EL (cell line): ENCODE measurements around the gene ADAM12.

Source experiments
- DNase-seq: peaks from one replicate; pipeline ENCODE4 v3.0.0-alpha.2; 2016

The ADAM12 gene

DNA sequence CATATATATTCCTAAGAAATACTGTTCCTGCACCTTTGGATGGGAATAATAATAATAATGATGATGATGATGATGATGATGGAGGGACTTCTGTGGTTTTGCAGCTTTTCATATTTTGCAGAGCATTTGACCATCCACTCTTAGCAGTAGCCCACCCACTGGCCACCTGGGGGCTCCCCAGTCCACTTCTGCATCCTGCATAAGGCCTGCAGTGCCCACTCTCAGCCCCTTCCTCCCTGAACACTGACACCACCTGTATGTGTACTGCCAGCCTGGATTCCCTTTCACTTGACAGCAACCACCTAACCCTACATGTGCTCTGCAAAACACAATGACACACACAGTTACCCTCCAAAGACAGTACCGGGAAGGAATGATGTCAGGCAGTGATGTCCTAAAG is 131.4 kb downstream of the ADAM12 start:
- no peak for DNase-seq

DNA sequence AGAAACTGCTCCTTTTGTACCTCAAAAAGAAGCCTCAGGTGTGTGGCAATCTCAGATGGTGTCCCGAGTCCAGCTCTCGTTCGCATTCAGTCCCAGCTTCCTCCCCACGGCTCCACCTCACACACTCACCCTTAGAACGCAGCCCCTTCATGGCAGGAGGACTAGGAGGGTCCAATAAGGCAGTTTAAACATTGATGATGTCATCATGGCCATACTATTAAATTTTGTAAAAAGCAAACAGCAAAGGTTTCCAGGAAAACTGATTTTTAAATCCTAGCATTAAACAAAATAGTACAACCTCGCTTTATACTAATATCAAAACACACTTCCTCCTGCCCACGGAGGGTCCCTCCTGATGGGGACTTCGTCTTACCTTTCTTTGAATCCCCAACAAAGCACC is 133.0 kb downstream of the ADAM12 start:
- DNase-seq = no peak

- no peak for DNase-seq
Measured at GRCh38 chr10:126253611-126253998, 134.7 kb downstream of the ADAM12 start.

DNA sequence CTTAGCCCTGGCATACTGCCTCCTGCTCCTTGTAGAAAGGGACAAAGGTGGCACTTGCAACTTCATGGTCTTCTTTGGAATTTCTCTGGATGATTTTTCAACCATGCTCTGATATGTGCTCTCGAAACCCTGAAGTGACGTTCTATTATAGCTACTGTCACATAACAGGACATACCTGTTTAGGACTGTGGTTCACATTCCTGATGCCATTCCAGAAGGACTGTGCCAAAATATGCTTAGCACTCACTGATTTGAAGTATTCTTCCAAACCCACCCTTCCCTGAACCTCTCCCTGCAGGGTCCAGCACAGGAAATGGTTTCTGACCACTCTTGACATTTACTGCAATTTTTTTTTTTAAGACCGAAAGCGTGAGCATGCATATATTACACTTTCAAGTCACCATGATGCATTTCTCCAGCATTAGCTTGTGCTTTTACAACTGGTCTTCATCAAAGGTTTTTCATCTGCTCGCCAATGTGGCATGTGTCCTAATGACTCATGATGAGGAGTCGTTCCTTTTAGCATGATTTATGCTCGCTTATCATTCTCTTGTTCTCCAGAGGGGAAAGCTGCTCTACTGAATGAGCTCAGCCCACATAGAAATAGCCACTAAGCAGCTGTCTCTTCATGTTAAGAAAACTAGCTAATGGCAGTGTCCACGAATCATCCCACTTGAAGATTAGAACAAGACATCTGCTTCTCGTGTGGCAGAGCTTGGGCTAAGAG is 135.2 kb downstream of the ADAM12 start:
- DNase-seq = peak; percentile 98

GRCh38 chr10:126251778-126252407 is 136.4 kb downstream of the ADAM12 start:
- no peak for DNase-seq

DNA sequence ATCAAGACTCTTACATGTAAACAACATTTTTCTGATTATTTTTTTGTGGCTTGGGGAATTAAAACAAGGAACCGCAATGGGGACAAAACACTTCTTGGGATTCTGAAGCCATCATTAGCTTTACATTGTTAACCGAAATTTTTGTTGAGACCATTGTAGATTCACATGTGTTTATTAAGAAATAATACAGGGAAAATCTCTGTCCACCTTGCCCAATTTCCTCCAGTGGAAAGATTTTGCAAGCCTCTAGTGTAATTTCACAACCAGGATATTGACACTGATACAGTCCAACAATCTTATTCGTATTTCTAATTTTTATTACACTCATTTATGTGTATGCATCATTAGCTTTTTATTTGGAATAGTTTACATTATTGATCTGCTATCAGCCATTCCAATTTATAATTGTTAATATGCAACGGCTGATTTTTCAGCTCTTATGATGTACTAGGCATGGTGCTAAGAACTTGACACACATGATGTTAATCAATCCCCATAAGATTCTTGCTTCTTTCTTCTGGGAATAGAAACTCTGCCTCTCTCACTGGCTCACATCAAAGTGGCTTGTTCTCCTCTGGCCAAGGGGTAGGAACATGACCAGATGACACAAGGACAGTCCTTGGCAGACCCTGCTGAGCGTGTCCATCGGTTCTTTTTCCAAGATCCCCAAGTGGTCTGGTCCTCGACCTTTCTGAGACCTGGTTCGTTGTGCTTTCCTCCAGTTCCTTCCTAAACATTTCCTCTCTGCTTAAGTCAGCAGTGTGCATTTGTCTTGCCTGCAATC is 137.6 kb downstream of the ADAM12 start:
- no peak for DNase-seq

- DNase-seq = no peak
Measured at GRCh38 chr10:126250045-126250444, 138.2 kb downstream of the ADAM12 start.

GRCh38 chr10:126247446-126247975 is 140.8 kb downstream of the ADAM12 start:
- peak; percentile 99 for DNase-seq

GRCh38 chr10:126246396-126246795 is 141.9 kb downstream of the ADAM12 start:
- peak; percentile 39 for DNase-seq

- no peak for DNase-seq
Measured at GRCh38 chr10:126245501-126245900, 142.8 kb downstream of the ADAM12 start.

- peak; percentile 90 for DNase-seq
Measured at GRCh38 chr10:126243971-126244370, 144.3 kb downstream of the ADAM12 start.

DNA sequence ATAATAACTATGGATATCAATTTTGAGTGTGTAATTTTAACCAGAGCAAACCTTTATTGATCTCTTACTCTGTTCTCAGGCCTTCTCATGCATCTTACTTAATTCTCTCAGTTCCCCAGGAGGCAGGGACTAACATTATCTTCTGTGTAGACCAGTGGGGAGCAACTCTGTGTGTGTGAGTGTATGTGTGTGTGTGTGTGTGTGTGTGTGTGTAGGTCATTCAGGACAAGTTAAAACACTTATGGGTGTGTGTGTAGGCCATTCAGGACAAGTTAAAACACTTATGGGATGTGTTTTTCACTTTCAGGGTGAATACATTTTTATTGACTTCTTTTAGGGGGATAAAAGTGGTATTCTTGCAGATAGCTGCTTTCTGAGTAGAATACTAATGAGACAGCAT is 145.0 kb downstream of the ADAM12 start:
- DNase-seq = no peak

GRCh38 chr10:126242397-126243260 is 145.6 kb downstream of the ADAM12 start:
- DNase-seq = peak; percentile 82

- DNase-seq = no peak
Measured at GRCh38 chr10:126240483-126240882, 147.8 kb downstream of the ADAM12 start.

DNA sequence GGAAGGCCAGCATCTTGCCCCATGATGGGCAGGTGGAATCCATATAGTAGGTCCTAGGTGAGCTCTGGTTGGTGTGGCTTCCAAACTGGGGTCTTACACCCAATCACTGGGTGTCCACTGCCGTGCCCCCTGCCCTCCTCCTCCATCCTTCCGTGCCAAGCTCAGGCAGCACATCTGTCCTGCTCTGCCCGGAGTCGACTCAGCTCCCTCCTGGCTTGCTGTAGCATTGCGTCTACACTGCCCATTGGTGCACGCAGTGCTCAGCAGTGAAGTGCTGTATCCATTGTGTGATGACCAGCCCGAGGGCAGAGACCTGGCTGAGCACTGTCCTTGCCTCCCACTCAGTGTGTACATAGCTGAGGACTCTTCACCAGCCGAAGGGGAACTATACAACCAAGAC is 148.4 kb downstream of the ADAM12 start:
- DNase-seq = no peak

- DNase-seq = no peak
Measured at GRCh38 chr10:126235979-126236851, 152.1 kb downstream of the ADAM12 start.

DNA sequence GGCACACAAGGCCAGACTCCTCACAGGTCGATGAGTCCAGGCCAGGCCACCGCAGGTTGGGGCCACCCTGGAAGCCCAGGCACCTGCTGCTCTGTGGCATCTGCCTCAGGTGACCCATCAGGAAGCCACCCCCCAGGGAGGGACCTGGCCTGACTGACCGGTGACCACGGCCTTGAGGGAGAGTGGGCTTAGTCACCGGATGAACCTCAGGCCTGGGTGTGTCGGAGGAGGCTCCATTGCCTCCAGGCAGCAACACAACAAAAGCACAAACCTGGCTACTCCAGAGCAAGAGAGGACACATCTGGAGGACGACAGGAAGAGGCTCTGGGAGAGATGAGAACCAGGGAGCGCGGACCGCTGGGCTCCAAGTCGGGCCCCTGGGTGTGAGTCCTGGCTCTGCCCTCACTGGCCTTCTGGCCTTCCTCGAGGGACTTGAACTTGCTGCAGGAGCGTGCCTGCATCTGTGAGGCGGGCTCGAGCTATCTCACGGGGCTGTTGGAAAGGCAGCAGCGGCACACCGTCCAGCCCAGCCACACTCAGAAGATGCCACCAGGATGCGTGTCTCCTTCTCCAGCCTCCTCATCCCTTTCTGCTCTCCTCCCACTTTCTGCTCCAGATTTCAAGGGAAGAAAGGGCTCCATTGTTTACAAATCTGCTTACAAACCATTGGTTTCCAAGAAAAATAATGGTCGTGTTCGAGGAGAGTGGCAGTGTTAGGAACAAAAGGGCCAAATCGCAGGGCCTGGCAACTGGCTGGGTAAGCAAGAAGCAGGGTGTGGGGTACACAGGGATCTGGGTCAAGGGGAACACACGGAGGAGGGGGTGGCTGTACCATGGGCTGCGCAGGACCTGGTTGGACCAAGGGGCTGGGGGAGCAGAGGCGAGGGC is 152.9 kb downstream of the ADAM12 start:
- no peak for DNase-seq

DNA sequence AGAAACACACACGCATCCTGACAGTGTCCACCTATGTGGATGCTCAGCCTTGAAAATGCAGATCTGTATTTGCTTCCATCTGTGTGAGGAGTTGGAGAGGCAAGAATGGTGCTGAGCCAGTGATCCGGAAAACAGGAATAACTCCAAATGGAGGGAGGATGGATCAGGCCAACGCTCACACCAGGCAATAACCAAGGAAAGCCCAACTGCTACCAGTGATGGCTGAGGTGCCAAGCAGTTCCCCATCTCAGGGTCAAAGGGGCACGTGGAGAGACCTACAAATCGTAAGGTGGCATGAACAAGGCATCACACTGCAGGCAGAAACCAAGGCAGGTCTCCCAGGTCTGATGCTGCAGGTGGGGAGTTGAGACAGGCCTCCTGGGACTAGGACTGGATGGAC is 153.6 kb downstream of the ADAM12 start:
- DNase-seq = no peak

DNA sequence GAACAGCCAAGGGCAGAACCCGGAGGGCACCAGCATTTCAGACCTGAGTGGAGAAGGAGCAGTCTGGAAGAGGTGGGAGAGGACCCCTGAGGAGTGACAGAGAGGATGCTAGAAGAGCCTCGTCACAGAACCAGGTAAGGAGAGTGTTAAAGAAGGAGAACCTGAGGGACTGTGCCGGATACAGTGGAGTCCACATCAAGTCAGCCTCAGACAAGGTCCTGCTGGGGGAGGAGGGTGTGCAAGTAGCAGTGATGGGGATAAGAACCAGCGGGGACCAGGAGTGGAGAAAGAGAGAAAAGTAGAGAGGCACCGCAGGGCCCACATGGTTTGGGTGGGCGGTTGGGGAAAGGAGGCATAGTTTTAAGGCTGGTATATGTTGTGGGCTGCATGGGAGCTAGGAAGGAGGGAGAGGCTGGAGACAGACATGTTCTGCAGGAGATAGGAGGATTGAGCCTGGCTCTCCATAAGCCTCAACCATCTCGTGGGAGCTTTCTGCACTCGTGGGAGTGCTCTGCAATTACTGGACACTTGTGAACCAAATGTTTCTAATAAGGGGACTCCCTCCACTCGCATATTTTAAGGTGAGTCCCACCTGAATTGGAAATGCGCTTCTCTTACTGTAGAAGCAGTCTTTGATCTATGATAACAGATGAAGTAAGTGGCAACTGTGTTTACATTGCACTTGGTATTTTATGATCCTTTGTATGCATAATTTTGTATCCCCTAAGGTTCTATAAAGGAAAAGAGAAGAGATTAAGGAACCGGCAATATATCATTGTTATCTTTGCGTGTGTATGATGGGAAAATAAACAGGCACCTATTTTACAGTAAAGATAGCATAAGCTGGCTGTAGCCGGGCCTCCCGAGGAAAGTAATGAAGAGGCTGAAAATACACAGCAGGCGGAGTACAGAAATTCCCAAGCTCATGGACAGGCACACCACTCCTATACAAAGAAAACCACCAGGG is 154.8 kb downstream of the ADAM12 start:
- no peak for DNase-seq
